HG03460 (cell line): ENCODE measurements around the gene LGR4.

Experiments used
- ATAC-seq: cut with Tn5 transposase; IDR thresholded peaks from one replicate; pipeline ENCODE4 v1.9.1; 2021; ENCODE audit not compliant: unreplicated experiment

LGR4 gene

DNA sequence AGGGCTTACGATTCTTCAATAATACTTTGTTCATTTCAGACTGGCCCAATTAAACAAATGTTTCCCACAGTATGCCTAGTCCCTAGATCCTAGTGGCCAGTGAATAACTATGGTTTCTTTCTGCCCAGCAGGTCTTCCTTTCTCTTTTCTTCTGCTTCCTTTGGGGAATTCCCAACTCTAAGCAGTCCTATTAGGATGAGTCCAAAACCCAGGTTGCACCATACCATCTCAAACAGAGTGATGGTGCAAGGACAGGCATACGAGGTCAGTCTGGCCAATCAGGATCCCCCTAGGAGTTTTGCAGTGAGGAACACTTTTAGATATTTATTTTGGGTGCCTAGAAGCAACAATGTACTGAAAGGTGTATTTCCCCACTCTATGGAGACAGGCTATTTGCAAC, 68.2 kb downstream of the LGR4 start:
- no peak for ATAC-seq

DNA sequence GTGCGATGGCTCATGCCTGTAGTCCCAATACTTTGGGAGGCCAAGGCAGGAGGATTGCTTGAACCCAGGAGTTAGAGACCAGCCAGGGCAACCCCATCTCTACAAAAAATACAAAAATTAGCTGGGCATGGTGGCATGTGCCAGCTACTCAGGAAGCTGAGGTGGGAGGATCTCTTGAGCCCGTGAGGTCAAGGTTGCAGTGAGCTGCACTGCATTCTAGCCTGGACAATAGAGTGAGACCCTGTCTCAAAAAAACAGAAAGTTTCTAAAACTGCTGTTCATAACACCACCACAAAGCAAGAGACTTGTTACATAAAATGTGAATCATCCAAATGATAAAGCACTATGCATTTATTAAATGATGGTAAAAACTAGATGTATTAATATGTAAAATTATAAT, 69.4 kb downstream of the LGR4 start:
- ATAC-seq: no peak

DNA sequence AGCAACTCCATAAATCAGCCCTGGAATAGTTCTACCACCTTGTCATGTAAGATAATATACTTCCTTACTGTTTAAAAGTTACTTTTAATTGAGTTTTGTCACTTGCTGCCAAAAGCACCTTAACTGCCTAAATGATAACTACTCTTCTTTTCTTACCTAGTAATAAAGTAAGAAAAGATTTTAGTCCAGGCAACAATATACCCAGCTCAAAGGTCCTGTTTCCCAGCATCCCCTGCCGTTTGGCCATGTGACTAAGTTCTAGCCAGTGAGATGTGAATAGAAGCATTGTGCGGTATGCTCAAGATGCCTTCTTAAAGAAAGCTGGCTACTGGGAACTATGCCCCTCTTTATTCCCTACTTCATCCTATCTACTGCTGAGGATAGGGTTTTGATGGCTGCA, 70.1 kb downstream of the LGR4 start:
- ATAC-seq: no peak

DNA sequence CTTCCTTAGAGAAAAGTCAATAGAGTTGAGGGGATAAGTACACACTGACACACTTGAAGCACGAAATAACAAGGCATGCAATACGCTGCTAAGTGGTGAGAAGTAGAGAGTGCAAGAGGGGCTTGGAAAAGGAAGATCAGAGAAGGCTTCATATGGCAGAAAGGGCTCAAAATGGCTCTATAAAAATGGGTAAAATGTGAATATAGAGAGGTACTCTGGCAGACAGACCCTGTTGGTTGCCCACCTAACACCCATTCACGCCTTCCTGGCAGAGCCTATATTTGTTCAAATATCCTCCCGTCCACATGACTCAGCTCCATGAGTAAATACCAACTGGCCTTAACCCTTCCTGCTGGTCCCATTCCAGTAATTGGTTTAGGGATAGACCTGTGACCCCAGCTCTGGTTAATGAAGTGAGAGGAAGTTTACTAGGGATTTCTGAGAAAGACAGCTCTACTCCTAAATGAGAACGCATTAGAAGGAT, 70.7 kb downstream of the LGR4 start:
- ATAC-seq: no peak

DNA sequence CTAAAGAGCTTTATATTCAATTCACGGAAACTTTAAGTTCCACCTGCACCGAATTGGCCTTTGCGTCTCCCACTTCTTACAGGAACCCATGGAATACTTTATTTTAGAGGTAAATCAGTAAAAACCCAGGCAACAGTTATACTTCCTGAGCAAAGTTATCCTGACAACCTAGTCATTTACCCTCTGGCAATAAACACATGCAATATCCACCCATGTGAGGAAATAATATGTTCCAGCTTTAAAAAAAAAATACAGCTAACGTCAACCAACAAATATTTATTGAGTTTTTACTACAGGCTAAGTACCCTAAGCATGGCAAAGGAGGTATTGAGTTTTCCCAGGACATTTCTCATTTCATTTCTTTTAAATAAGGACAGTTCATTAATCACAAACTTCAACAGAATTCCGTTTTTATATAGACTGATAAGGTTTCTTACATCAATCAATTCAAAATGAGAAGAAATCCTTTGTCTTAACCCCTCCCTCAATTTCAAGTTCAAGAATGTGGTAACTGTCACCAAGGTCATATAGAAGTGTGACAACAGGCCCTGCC, 71.2 kb downstream of the LGR4 start:
- ATAC-seq: no peak

DNA sequence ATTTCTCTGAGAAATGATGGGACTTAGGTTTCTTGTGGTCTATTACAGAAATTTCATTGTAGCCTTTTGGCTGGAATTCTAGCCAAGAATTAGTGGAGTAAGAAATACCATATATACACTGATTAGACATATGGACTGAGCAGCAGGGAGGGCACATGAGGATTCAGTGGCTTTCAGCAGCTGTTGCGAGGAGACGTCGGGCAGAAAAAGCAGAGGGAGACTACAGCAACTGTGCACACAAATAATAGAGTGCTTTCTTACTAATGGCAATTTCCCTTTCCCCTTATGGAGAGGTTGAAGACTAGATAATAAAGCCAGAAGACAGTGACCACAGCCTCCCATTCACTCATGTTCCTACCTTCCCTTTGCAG, 74.2 kb downstream of the LGR4 start:
- no peak for ATAC-seq

DNA sequence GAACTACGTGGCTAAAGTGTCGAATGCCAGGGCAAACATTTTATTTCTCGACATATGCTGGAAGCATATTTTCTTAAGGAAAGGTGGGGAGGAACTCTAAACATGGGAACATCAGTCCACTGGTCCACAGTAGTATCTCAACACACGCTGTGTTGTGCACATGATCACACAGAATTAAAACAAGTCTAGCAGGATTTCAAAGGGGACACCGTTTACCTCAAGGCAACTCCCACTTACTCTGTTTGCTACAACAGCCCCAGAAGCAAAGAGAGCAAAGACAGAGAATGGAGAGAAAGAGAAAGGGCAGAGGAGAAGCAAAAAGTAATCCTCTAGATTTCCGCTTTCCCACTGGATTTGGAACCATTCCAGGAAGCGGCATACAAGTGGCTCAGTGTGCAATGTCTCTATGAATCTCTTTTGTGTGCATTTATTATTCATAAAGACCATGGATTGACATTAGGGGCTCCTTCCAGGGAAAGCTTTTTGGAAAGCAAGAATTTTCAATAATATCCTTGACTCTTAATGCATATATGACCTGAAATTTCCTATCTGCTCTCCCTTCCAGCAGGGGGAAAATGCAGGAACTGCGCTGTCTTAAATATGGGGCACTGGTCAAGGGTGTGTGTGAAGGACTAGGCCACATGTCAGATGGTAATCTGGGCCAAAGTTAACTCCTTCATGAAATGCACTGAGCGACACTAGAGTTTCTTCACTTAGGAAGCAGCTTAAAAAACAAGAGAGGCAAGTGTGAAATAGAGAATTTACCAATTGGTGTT, 74.8 kb downstream of the LGR4 start:
- no peak for ATAC-seq

DNA sequence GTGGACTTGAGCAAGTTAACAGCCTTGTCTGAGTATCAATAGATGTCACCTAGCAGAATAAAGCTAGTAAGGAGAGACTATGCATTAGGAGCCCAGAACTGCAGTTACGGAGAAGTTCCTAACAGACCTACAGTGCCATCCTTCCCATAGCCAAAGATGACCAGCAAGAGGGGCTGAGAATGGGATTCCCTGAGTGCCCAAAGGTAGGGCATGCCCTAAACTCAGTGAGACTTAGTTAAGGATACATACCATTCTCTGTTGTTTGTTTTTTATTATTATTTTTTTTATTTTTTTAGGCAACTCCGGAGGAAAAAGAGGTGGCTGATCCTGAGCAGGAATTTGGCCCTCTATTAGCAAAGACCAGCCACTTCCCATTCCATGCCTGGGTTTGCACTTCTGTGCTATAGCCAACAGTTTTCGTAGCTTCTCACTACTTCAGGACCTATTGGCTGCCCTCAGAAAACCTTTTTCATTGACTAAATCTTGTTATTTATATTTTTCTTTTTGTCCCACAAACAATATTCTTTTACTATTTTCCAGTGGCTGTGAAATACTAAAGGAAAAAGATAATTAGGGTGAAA, 76.2 kb downstream of the LGR4 start:
- ATAC-seq: no peak

DNA sequence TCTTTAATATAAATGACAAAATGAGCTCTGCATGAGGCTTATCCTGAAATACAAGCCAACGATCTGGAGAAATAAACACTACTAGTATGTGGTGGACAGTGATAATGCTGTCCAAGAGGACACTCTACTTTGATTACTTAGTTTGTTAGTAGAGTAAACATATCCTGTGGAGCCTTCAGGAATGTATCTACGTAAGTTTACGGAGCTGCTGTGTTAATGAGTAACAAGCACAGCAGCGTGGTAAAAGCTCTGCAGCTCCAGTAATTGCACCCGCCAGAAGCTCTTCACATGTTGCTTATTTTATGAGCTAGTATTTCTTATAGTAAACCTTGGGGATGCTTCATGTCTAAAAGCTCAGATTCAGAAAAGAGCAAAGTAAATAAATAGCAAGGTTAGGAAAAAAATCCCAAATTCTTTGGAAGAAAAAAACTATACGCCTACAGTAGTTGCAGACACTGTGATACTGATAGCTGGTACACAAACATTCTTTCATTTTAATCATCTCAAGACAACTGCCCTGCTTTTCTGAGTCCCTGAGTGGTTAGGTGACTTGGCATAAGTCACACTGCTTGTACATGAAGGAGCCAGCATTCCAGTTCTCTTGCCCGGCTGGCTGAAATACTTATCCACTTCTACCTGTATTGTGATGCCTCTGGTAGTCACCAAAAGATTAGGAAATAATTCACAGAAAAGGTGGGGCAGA, 76.9 kb downstream of the LGR4 start:
- no peak for ATAC-seq

DNA sequence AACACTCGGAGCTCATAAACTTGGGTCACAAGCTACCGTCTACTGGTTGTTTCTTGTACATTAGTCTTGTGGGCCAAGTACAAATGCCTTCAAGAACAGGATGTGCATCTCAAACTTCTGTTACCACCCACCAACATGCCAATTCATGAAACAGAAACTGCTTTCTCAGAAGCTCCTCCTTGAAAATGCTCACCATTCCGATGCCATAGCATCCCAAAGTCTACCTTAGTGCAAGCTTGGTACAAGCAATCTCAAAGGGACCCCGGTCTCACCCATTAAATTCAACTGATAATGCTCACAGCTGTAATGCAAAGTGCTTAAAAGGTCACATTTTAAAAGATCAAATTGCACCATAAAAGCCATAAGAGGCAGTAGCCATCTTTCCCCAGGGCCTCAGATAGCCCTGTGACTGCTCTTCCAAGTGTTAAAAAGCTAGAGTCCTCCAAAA, 77.8 kb downstream of the LGR4 start:
- ATAC-seq: no peak

DNA sequence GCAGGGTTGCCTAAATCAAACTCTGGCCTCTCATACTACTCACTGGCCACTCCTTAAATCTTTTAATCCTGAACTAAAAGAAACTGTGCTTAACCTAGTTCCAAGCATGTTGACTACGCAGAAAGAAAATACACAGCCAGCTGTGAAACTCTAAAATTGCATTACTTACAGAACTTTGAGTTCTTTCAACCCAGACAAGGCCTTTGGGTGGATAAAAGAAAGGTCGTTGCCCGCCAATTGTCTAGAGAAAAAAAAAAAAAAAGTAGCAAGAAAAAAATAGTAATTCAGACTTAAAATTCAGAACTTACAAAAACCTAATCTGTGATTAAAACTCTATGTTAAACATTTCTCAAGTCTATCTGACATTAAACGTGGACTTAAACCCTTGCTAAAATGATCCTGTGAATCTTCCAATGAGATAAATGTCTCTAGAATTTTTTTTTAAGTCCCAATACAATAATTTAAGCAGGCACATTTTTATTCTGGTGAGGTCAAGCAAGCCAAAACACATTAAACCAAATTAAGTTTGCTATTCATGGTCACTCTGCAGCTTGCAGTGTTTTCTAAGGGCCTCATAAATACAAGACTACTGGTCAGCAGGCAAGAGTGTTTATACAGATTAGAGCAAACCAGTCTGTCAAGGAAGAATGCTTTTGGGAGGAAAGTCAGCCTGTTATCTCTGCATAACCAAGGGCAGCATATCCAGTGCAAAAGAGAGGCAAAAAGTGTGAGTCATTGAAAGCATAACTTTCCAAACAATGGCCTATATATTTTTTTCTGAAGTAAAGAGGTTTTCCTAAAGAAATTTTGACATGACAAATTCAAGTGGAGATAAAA, 80.1 kb downstream of the LGR4 start:
- ATAC-seq: no peak

DNA sequence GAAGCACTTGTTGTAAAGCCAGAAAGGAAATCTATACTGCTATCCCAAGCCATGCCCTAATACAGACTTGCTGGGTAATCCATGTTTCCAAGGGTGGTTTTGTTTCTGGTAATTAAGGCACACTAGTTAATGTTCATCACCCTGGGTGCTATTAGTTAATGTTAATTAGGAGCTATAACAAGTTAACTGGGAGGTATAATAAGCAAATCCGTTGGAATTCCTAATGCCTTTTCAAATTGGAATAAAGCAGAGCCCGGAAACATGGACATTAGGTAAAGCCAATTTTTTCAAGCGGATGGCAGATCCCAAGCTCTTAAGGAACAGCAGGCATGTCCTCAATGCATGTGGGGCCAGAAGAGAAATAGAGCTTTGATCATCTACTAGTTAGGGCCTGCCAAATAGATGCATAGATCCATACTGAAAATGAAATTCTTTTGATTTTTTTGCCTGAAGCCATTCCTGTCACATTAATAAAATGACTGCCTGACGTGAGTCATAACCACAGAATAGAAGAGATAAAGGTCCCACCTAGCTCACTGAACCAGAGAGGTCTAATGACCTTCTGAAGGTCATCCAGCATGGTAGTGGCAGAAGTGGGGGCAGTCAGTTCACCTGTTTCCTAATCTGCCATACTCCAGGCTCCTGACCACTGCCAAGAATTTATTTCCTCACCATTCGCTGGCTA, 81.1 kb downstream of the LGR4 start:
- no peak for ATAC-seq

DNA sequence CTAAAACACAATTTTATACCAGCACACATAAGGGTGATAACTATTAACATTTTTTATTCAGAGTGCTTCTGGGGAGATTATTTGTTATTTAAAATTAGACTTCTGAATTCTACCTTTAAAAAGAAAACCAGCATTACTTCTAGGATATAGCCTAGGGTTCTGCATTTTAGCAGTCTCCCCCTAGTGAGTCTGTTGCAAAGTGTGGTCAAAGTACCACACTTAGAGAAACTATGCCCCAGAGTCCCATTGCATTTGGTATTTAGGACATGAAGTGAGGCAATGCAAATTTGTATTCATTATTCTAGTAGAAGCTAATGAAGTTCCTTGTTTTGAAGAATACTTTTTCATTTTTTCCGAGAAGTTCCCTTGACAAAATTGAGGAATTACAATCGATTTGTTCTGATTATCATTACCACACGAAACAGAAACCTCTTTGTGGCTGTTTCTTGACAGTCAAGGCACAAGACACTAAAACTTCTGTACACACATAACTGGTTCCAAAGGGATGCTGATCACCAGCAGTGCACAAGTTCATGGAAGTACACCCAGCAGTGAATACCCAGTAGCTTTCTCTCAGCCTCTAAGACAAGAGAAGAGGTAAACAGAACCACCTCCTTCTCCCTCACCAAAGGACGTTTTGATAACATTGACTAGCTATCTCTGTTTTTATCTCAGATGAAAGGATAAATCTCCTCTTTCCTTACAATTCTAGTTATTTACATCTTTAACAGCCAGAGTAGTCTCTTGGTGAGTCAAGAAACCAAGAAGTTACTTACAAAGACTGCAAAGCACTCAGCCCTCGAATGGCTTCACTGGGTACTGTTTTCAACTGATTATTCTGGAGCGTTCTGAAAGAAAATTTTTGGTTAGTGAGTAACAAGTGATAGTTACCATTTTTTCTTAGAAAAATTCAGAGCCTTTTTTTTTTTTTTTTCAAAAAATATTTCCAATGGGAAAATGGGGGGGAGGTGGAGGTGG, 82.0 kb downstream of the LGR4 start:
- ATAC-seq: no peak

DNA sequence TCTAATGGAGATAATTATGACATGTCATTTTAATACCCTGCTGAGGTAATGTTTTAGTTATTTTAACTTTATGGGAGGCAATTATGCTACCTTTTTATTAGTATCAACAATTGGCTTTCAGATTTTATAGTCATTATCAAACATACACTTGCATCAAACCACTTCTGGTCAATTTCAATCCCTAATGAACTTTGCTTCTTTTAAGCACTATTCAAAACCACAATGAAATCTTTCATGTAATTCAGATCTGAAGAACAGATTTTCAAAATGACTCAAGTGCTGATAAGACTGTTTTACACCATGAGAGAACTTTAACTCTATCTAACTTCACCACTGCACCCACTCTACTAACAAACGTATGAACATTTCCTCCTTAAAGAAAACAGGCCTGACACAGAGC, 83.7 kb downstream of the LGR4 start:
- no peak for ATAC-seq

DNA sequence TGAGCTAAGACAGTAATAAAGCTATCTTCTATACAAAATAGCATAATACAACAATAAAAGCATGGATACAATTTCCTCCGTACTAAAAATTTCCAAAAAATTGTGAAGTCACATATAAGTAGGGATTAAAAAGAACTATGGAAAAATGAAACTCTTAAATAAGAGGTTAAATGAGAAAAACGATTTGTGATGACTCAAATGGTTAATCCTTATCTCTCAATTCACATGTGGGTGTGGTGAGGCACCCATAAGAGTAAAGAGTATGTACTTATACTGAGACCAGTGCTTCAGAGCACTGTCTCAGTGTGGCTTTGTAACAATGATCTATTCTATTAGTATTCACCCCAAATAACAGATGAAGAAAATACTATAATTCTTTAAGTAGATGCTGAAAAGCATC, 84.6 kb downstream of the LGR4 start:
- ATAC-seq: no peak

DNA sequence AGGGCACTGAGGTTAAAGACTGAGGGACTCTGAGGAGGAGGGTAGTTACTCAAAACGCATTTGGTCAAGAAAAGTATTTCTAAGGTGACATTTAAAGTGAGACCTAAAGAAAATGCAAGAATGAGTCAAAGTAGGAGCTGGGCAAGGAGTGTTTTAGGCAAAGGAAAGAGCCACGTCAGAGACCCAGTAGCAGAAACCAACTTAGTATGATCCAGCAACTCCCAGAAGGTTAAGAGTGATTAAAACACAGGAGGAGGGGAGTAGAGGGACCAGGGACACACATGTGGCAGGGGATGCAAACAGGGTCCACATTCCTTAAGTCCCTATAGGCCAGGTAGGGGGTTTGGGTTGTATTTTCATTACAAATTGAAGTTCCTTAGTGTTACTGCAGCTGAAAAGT, 85.2 kb downstream of the LGR4 start:
- no peak for ATAC-seq

DNA sequence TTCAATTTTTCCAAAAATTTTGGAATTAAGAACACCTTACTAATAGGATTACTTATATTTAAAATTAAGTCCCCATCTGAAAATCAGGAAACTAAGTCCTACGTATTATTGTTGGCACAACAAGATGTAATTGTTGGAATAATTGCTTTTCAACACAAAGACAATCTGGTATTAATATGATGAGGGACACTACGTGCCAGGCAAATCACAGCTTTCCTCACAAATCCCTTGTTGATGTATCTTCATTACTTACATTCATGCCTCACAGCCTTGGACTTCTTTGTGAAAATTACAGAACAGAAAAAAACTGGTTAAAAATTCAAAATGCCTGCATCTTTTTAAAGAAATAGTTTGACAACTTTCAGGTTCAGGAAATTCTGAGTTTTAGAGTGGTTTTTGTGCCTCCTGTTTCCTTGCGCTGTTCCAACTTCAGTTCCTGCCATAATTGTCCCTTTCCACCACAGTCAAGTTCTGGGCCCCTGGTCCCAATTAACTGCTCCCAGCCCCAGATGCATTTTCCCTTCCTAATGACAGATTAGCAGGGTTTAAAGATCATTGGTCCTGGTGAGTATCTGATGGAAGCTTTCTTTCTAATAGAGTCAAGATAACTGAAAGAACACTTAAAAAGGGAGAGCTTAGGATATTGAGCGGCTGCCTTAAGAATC, 86.3 kb downstream of the LGR4 start:
- no peak for ATAC-seq

DNA sequence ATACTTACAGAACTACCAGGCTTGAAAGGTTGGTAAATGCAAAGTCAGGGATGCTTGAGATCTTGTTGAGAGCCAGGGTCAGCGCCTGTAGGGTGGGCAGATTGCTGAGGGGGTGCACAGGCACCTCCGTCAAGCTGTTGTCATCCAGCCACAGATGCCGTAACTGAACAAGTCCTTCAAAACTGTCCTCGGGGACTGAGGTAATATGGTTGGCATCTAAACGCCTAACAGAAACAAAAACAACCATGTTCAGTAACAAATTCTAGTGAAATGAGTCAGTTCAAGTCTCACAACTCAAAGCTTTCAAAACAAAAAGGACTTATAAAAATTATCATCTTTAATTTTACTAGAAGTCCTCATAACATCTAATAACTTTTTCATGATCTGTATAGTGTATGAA, 87.3 kb downstream of the LGR4 start:
- ATAC-seq: no peak

DNA sequence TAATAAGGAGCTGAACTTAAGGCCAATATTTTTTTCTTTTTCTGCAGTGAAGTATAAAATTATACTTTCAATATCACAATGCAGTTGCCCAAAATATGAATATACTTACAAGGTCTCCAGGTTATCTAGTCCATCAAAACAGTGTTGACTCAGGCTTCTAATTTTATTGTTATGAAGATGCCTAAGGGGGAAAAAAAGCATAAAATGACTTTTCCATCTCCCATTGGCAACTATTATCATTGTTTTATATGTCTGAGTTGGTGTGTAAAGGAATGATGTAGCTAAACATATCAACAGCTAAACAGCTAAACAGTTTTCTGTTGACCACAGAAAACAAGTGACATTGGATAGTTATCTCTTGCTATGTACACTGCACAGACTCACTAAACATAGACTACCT, 88.4 kb downstream of the LGR4 start:
- no peak for ATAC-seq
